GM19043 (cell line): ENCODE data around the gene TAOK1.
"Not testable (repeated sequence)": the region's sequence is repeated elsewhere in the genome, so short reads cannot be mapped to it uniquely, and the experiment has no call there.

Source experiments
- ATAC-seq: cut with Tn5 transposase; IDR thresholded peaks from one replicate; pipeline ENCODE4 v1.9.1; 2021; ENCODE audit warnings: low read depth; ENCODE audit not compliant: unreplicated experiment

Gene TAOK1

GRCh38 chr17:29526322-29526721 lies 136.2 kb downstream of the TAOK1 start:
- ATAC-seq, result no peak

GRCh38 chr17:29533976-29534375 lies 143.8 kb downstream of the TAOK1 start:
- ATAC-seq, result no peak

GRCh38 chr17:29544066-29544465 lies 153.9 kb downstream of the TAOK1 start:
- ATAC-seq, result no peak

GRCh38 chr17:29546085-29546484 lies 155.9 kb downstream of the TAOK1 start:
- no peak for ATAC-seq

GRCh38 chr17:29546830-29547229 lies 156.7 kb downstream of the TAOK1 start:
- no peak for ATAC-seq

- ATAC-seq, result no peak
Measured at GRCh38 chr17:29549177-29549923, 159.2 kb downstream of the TAOK1 start.

- no peak for ATAC-seq
Measured at GRCh38 chr17:29555840-29556239, 165.7 kb downstream of the TAOK1 start.

- ATAC-seq, result no peak
Measured at GRCh38 chr17:29557085-29557738, 167.0 kb downstream of the TAOK1 start.

- no peak for ATAC-seq
Measured at GRCh38 chr17:29557739-29558116, 167.6 kb downstream of the TAOK1 start.

- ATAC-seq, result not testable (repeated sequence)
Measured at GRCh38 chr17:29558139-29558538, 168.0 kb downstream of the TAOK1 start.

- ATAC-seq, result no peak
Measured at GRCh38 chr17:29559640-29560039, 169.5 kb downstream of the TAOK1 start.

GRCh38 chr17:29560316-29560715 lies 170.2 kb downstream of the TAOK1 start:
- ATAC-seq, result no peak

GRCh38 chr17:29561554-29562517 lies 171.7 kb downstream of the TAOK1 start:
- no peak for ATAC-seq

GRCh38 chr17:29562615-29563014 lies 172.5 kb downstream of the TAOK1 start:
- ATAC-seq, result no peak

GRCh38 chr17:29563816-29564215 lies 173.7 kb downstream of the TAOK1 start:
- ATAC-seq, result no peak

GRCh38 chr17:29565643-29566472 lies 175.7 kb downstream of the TAOK1 start:
- no peak for ATAC-seq

- ATAC-seq, result no peak
Measured at GRCh38 chr17:29566473-29567303, 176.5 kb downstream of the TAOK1 start, which contains the start of gene ABHD15. Gene ABHD15 (minus strand): TSS chr17:29567037. CDS start chr17:29566966, 71 bp downstream.

GRCh38 chr17:29567304-29567553 lies 177.1 kb downstream of the TAOK1 start:
- ATAC-seq, result no peak

- no peak for ATAC-seq
Measured at GRCh38 chr17:29567554-29568330, 177.6 kb downstream of the TAOK1 start.
